EH (cell line): ENCODE data around the gene LRCOL1.

Experiments used
- DNase-seq: peaks from one replicate; pipeline ENCODE4 v3.0.0-alpha.2; 2015; ENCODE audit warnings: low read depth

The LRCOL1 gene

DNA sequence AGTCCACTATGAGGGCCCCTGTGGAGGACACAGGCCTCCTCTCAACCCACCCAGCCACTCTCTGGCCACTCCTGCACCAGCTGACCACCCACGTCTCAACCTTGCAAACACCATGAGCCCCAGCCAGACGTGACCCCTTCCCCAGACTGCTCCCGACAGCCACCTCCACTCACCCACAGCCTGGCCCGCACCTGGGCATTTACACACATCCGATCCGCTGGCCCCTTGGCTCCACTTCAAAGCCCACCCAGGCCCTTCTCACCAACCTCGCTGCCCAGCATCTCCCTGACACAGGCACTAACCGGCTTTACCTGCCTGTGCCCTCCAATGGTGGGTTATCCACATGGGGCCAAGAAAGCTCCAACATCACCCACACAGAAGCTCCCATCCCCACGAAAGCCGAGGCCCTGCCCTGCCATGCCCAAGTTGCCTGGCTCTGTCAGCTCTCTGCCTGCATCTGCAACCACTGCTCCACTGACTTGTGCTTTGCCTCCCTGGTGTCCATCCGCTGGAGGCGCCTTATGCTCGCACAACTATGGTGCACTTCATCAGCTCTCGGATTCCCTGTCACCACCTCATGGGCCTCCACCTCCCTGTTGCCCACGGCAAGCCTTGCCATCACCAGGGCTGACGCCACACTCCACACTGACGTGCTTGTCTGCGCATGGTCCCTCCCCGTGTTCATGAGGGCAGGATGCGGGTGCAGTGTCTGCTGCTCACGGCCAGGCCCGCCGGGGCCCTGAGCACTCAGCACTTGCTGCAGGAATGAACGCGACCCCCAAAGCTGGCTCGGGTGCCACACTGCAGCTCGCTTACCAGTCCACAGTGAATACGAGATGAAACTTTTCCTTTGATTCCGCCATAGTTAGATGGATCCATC lies 24.9 kb upstream of the LRCOL1 start:
- DNase-seq = no peak

DNA sequence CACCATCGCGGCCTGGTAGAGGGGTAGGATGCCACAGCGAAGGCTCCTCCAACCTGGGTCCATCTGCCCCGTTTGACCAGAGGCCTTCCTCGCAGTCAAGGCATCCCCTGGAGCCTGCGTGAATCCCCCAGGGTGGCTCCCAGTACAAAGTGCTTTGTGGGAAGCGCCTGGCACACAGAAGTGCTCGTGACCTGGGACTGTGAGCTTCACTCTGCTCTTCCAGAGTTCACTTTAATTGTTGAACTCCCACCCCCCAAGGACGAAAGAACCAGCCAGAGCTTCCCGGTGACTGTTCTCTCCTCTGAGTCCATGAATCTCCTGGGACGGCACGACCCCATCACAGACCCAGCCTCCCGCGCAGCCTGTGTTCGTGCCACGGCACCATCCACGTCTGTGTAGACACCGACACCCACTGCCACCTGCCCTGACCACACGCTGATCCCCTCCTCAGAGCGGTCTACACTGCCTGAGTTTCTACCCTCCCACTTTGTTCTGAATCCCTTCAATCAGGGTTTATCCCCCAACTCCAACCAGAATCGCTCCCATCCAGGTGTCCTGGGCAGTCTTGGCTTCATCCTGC lies 24.1 kb upstream of the LRCOL1 start:
- DNase-seq = no peak

DNA sequence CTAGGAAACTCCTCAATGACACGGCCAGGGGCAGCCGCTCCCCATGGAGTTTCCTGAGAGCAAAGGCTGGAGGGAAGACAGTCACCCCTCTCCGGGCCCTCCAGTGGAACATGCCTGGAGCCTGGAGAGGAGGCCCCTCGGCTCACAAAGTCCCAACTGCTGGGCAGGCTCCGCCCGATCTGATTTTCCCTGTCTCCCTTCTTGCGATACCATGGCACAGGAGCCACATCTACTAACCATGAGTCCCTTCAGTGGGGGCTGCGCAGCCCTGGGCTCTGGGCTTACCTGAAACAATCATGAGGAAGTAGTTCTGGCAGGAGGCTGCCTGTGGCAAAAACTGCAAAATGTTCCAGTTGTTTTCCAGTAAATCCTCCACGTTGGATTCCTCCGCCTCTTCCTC lies 23.5 kb upstream of the LRCOL1 start:
- no peak for DNase-seq

DNA sequence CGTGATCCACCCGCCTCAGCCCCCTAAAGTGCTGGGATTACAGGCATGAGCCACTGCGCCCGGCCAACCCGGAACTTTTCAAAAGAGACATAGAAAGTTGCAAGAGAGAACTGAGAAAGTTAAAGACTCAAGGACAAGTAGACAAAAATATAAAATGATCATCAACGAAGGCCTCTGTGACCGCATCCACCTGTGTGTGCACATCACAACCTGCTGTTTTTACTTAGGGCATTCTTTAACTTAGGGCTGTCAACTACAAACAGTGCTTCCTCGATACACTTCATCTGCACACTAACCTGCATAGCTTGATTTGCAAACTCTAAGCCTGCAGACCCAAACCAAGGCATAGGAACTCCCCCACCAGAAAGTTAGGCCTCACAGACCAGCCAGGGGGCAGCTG lies 23.0 kb upstream of the LRCOL1 start:
- no peak for DNase-seq

DNA sequence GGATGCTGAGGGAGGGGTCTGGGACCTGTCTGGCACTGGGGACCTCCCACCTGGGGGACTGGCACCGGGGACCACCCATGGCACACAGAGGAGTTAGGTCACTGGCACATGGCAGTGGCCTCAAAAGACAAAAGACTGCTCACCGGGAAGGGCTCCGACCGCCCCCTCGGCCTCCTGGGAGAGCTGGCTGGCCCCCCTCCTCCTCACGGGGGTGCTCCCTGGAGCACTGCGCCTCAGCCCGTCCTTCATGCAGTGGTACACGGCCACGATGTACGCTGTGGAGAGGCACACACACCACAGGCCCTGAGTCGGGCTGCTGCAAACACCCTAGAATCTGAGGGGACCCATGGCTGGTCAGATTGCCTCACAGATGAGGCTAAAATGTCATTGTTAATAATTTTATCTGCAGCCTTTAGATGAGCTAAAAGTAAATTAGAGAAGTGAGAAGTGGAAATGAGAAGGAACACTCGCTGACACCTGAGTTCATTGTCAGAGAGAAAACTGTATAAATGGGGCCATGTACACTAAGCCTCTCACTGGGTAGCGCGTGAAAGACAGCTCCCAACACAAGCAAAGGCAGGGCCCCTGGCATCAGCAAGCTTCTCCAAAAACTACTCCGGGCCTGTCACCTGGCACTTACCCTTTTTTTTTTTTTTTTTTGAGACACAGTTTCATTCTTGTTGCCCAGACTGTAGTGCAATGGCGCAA lies 22.3 kb upstream of the LRCOL1 start:
- no peak for DNase-seq

DNA sequence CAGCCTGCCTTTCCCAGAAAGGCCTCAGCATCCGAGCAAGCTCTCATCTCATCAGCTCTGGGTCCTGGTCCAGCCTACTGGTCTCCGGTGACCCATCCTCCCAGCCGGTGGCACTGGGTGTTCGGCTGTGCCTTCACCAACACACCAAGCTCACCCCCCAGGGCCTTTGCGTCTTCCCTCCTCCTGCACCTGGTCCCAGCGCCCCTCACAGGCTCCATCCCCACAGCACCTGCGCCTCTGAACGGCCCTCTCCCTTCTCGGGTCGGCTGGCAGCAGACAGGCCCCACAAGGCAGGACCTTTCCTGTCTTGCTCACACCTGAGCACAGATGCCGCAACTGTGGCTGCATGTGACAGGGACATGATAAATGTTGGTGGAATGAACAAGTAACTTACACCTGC lies 21.3 kb upstream of the LRCOL1 start:
- DNase-seq = no peak

DNA sequence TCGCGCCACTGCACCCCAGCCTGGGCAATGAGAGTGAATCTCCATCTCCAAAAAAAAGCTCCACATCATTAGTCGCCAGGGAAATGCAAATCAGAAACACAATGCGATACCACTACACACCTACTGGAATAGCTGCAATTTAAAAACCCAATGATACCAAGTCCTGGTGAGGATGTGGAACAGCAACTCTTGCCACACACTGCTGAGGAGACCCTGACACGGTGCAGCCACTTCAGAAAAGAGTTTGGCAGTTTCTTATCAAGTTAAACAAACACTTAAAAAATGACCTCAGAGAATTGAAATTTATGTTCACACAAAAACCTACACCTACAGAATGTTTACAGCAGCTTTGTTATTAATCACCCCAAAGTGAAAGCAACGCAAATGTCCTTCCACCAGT lies 20.3 kb upstream of the LRCOL1 start:
- DNase-seq = no peak

DNA sequence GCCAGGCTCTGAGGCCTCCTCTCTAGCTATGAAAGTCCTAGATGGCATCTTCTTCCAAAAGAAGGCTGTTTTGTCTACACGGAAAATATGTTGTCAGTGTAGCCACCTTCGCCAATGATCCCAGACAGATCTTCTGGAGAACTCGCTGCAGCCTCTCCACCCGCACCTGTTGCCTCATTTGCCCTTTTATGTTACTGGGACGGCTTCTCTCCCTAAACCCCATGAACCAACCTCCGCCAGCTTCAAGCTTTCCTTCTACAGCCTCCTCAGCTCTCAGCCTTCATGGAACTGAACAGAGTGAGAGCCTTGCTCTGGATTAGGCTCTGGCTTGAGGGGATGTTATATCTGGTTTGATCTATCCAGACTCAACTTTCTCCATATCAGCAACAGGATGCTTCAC lies 18.9 kb upstream of the LRCOL1 start:
- DNase-seq = no peak

DNA sequence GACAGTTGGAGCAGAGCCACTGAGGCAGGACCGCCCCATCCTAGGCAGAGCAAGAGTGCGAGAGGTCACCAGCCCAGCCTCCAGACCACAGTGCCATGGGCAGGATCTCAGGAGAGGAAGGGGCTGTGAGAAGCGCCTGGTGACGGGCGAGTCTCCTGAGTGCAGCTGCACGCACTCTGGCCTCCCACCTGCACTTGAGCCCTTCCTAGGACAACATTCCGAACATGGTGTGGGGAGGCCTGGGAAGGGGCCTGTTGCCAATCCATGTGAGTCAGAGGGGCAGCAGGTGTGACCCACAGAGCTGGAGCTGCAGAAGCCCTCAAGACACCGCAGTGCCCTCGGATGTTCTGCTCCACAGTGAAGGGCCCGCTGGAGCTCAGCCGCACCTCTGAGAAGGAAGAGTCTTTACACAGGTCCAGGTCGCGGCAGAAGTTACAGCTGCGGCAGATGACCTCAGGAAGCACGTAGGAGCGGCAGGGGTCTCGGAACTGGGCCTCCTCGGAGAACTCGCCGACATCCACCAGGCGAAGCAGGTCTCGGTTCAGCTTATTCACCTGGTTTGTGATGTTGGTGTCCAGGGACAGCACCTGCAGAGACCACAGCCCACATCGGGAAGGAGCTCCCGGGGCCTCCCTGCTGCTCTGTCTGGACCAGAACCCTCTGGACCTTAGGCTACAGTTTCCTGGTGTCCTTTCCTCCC lies 15.5 kb upstream of the LRCOL1 start:
- no peak for DNase-seq

DNA sequence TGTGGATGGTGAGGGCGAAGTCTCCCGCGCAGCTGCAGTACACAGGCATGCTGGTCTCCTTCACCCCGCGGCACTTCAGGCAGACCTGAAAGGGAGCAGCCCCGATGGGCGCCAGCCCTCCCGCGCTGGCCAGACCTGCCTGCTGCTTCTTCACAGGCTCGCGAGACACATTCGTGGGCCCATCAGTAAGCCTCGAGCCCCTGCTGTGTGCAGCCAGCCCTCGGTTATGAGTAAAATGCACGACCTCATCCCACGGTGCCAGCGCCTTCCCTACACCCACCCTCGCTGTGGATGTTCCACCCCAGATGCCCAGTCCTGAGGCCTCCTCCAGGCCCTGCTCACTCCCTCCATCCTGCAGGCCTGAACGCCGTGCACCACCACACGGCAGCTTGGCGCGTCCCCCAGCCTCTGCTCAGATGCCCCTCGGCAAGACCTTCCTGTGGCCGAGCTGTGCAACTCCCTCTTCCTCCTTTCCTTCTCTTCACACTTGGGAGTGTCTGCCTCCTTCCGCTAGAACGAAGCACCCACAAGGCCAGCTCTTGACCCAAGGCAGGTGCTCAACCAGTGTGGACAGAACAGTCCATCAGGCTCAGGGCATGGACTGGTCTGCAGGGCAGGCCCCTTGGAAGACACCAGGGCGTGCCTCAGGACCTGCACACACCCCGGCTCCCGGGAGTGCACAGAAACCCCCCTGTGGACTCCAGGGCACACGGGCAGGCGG lies 14.7 kb upstream of the LRCOL1 start:
- DNase-seq = no peak

DNA sequence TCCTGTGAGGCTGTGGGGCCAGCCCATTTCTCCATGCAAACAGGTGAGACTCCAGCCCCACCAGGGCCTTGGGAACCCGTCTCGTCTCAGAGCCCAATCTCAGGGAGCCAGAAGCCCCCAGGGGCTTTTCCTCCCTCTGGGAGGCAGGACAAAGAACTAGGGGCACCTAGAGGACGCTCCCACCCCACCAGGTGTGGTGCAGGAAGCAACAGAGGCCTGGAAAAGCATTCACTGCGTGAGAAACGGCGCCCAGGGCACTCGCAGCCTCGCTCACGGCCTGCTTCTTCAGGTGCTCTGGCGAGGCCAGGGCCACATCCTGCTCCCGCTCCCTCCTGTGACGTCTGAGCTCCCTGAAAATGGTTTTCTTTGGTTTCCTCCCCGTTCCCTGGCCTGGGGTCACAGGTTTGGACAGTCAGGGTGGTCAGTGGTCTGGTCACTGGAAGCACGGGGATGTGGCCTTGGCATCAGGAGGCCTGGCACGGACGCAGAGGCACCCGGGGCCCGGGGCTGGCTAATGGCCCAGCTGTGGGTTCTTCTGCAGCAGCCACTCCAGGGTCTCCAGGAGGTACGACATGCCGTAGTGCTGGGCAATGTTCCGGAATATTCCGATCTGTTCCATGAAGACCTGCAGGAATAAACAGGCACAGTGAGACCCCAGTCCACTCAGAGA lies 13.9 kb upstream of the LRCOL1 start:
- DNase-seq = no peak

DNA sequence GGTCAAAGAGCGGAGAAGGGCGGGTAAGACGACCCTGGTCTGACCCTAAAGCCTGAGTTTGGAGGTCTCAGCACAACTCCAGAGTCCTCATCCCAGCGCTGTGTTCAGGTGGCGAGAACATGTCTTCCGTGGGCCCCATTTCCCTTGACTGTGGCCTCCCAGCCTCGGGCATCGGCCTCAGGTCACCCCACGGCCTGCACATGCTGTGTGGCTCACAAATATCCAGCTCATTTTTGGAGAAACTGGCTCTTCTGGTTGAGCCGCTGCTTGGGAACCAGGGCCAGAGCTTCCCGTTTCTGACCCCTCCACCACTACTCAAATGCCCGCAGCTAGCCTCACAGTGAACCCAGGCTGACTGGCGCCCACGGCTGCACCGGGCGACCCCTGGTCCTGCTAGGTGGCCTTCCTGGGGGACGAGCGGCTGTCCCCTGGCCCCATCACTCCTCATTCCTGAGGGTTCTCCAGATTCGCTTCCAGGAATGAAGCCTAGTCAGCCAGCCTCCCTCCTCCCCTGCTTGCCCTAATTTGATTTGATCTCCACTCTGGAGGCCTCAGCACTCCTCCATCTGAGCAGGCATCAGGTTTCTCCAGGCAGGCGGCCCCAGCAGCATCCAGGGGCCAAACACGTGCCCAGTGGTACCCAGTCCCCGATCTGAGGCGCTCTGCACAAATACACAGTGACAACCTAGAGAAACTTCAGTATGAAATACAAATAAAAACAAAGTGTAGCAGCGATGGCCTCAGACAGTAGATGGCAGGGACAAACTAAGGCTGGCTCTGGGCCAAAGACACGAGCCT lies 12.9 kb upstream of the LRCOL1 start:
- DNase-seq = no peak

DNA sequence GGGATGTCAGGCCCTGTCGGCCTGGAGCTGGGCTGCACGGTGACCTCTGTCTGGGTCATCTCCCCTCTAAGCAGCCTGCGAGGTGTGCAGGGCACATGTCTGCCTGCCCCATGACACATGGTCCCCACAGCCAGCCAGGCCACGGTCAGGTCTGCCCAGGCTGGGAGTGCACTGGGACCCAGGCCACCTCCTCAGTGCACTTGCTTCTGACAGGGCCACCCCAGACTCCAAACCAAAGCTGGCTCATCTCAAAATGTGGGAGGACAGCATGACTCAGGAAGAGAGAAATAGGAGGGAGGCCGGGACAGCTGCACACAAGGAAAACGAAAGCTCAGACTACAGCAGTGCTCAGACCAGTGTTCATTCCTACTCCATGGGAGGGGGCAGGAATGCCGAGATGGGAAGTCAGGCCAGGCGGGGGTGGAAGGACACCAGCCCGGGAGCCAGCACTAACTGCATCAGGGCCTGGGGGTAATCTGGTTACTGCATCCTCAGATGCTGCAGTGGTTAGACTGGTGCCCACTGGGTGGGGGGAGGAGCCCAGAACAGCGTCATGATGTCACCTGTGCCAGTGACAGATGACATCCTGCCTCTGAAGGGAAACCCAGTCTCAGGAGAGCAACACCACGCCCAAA lies 12.2 kb upstream of the LRCOL1 start:
- peak; percentile 72 for DNase-seq

DNA sequence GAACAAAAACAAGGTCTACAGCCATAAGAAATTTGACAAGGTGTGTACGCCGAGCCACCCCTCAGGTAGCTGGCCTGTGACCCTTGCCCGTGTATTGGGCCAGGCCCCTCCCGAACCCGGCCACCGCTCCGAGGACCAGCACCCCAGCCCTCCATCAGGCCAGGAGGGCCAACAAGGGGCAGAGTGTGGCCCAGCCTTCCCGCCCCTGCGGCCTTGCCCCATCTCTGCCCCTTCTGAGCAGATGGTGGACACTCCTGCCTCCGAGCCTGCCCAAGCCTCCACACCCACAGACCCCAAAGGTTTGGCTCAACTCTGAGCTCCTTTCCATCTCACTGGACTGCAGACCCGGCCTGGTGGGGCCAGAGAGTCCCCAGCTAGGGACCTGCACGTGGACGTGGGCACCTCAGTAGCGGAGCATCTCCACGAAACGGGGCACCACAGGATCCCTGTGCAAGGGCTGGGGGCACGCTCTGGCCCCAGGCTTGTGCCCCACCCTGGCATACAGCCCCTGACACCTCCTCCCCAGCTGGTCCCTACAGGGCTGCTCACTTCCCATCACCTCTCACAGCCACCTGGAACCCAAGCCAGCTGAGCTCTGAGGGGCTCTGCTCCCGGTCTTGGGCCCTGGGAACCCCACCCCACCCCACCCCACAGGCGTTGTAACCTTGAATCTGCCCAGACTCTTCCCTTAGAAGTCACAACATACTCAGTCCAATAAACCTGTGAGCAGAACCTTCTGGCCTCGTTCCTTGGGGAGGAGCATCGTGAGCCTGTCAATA lies 11.5 kb upstream of the LRCOL1 start:
- DNase-seq = no peak

DNA sequence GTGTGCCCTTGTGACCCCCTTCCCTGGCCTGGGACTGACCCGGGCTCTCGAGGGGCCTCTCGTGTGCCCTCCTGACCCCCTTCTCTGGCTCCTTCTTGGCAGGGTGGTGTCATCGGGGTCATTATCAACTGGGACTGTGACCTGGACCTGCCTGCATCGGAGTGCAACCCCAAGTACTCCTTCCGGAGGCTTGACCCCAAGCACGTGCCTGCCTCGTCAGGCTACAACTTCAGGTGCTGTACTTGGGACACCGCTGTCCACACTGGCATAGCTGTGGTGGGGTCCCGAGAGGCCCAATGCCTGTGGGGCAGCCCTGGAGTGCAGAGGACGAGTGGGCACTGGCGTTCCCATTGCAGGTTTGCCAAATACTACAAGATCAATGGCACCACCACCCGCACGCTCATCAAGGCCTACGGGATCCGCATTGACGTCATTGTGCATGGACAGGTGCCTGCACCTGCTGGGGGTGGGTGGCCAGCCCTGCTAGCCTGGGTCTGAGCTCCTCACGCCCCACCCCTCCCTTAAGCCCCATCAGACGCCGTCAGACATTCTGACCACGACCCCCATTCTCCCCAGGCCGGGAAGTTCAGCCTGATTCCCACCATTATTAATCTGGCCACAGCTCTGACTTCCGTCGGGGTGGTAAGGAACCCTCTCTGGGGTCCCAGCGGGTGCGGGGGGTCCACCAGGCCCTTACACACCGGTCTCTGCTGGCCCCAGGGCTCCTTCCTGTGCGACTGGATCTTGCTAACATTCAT lies 10.7 kb upstream of the LRCOL1 start:
- DNase-seq = no peak

DNA sequence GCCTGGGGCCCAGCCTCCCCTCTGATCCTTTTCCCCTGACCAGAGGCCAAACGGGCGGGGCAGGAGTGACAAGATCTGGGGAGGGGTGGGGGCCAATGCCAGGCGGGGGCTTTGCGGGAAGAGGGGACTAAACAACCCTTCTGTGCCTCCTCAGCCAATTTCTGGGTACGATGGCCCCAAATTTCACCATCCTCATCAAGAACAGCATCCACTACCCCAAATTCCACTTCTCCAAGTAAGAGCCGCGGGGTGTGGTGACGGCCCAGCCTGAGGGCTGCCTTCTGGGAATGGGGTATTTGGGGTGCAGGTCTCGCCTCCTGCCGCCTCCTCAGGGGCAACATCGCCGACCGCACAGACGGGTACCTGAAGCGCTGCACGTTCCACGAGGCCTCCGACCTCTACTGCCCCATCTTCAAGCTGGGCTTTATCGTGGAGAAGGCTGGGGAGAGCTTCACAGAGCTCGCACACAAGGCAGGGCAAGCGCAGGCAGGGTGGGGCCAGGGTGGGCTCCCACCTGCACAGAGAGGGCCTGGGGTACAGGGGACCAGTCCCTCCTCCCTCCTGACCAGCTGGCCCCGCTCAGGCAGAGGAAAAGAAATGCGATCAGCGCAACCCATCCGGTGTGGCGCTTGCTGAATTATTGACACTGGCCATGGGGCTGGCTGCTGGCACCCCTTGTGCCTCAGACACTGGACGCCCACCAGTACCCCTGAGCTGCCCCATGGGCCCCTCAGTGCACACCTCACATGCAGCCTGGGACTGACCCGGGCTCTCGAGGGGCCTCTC lies 9.9 kb upstream of the LRCOL1 start:
- DNase-seq = no peak

DNA sequence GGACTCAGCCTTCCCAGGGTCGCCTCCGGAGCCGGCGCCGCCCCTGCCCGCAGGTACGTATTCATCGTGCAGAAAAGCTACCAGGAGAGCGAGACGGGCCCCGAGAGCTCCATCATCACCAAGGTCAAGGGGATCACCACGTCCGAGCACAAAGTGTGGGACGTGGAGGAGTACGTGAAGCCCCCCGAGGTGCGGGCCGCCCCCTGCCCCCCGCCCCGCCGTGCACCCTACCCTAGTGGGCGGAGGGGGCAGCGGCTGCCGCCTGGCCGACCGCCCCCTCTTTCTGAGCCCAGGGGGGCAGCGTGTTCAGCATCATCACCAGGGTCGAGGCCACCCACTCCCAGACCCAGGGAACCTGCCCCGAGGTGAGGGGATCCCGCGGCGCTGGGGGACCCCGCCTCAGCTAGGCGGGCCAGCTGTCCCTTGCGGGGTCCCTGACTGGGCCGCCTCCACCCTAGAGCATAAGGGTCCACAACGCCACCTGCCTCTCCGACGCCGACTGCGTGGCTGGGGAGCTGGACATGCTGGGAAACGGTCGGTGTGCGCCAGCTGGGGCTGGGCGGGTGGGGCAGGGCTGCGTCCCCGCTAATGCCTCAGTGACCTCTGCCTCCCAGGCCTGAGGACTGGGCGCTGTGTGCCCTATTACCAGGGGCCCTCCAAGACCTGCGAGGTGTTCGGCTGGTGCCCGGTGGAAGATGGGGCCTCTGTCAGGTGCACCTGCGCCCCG lies 9.2 kb upstream of the LRCOL1 start:
- no peak for DNase-seq
